ENCODE data around the gene GSTK1.

- TF ChIP-seq, protein P1, sequence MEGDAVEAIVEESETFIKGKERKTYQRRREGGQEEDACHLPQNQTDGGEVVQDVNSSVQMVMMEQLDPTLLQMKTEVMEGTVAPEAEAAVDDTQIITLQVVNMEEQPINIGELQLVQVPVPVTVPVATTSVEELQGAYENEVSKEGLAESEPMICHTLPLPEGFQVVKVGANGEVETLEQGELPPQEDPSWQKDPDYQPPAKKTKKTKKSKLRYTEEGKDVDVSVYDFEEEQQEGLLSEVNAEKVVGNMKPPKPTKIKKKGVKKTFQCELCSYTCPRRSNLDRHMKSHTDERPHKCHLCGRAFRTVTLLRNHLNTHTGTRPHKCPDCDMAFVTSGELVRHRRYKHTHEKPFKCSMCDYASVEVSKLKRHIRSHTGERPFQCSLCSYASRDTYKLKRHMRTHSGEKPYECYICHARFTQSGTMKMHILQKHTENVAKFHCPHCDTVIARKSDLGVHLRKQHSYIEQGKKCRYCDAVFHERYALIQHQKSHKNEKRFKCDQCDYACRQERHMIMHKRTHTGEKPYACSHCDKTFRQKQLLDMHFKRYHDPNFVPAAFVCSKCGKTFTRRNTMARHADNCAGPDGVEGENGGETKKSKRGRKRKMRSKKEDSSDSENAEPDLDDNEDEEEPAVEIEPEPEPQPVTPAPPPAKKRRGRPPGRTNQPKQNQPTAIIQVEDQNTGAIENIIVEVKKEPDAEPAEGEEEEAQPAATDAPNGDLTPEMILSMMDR (IDR thresholded peaks at IDR 0.05), result no peak
- no peak for TF ChIP-seq POLR2A (IDR thresholded peaks at IDR 0.05)
These were observed 6.3 kb upstream of the GSTK1 start for GRCh38 chr7:143256932-143257331.

All from thyroid gland (tissue), 4 donors.